Breast epithelium (tissue), 4 donors: ENCODE results near the gene RBPJ. TPM values are rescaled to one million over a fixed set of nuclear protein-coding genes. Genes with fewer than 3 reads are reported as not detected.

Source experiments
- DNase-seq, 2 donors: peaks; one replicate each; pipeline ENCODE4 v3.0.0-alpha.2; 2019; ENCODE audit warnings: low spot score in 2 of 2
- H3K27ac ChIP-seq, 2 donors: fragments of 200-600 bp; sonication (generic) in 1 of 2; one replicate each; pipeline ENCODE4 v1.5.1; 2016 to 2019; ENCODE audit warnings: mild to moderate bottlenecking in 1 of 2
- H3K27me3 ChIP-seq, 2 donors: fragments of 200-600 bp; sonication (generic) in 1 of 2; one replicate each; pipeline versions ENCODE4 v1.5.1 to v1.6.0; 2017 to 2019; ENCODE audit warnings: control low read depth in 1 of 2, mild to moderate bottlenecking in 1 of 2
- H3K36me3 ChIP-seq: fragments of 200-600 bp; one replicate; pipeline ENCODE4 v1.5.1; 2019
- H3K4me1 ChIP-seq, 2 donors: fragments of 200-600 bp; sonication (generic); one replicate each; pipeline ENCODE4 v1.5.1; 2016 to 2019; ENCODE audit warnings: control low read depth in 1 of 2
- H3K4me3 ChIP-seq, 3 donors: fragments of 200-600 bp; sonication (generic); 1 replicate in 2 of 3; 2 replicates in 1 of 3; pipeline ENCODE4 v1.5.1; 2016 to 2019; ENCODE audit warnings: mild to moderate bottlenecking in 3 of 3, moderate library complexity in 2 of 3
- H3K9me3 ChIP-seq, 2 donors: fragments of 200-600 bp; sonication (generic) in 1 of 2; one replicate each; pipeline ENCODE4 v1.5.1; 2016 to 2019; ENCODE audit warnings: control low read depth in 1 of 2
- POLR2A ChIP-seq: fragments of 450-650 bp; IDR thresholded peaks from one replicate; pipeline ENCODE4 v1.6.1; 2016; ENCODE audit warnings: antibody characterized with exemption, mild to moderate bottlenecking, moderate library complexity
- POLR2AphosphoS5 ChIP-seq, 3 donors: sonication (generic); formaldehyde crosslinking; IDR thresholded peaks; one replicate each; pipeline ENCODE4 v1.6.1; 2017; ENCODE audit warnings: antibody characterized with exemption in 3 of 3
- intact Hi-C: fragments of 100-400 bp; cut with DNase I; formaldehyde crosslinking; loops from one replicate; pipeline ENCODE4 v1.15.1; 2023; ENCODE audit warnings: low total_unique reads
- total RNA-seq, 3 donors: library from RNA; depleted of rRNA; stranded (reverse); fragments of >200 nt; gene quantifications; one replicate each; pipeline ENCODE4 v1.1.0, GENCODE V29; 2016
- TF ChIP-seq, protein P1 (sequence below), 3 donors: fragments of 450-650 bp; IDR thresholded peaks; one replicate each; pipeline ENCODE4 v1.5.1; 2016 to 2017; ENCODE audit warnings: antibody characterized with exemption in 3 of 3, mild to moderate bottlenecking in 3 of 3, moderate library complexity in 3 of 3

RBPJ gene
- total RNA-seq, 3 donors from 2014 or later = 64.9 to 143 (median 88.7) TPM

DNA sequence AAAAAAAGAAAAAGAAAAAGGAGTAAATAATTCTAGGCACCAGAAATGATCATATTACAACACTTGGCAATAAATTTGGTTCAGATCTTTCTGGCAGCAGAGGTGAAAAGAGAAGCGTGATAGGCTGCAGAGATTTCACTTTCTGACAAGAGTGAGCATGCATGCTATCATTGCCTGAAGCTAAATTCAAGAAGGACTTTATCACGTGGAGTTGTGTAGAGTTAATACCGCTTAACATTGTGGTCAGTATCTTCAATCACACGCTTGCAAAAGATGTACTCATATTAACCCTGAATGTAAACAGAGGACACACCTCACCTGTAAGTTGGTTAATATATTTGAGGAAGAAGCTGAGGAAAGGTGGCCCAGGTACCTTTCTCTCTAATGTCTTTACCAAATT, 31.4 kb upstream of the RBPJ start:
- Histone ChIP-seq H3K4me1 (no peaks in the 10 kb centered on the region), H3K27me3 (no peaks in the 10 kb centered on the region), H3K4me3 (no peak overlapping the region), H3K27ac (no peak overlapping the region), H3K36me3 (no peaks in the 10 kb centered on the region), H3K9me3 (no peaks in the 10 kb centered on the region)
- DNase-seq = no peak
- intact Hi-C loops = no loop called here
- TF ChIP-seq, protein P1, sequence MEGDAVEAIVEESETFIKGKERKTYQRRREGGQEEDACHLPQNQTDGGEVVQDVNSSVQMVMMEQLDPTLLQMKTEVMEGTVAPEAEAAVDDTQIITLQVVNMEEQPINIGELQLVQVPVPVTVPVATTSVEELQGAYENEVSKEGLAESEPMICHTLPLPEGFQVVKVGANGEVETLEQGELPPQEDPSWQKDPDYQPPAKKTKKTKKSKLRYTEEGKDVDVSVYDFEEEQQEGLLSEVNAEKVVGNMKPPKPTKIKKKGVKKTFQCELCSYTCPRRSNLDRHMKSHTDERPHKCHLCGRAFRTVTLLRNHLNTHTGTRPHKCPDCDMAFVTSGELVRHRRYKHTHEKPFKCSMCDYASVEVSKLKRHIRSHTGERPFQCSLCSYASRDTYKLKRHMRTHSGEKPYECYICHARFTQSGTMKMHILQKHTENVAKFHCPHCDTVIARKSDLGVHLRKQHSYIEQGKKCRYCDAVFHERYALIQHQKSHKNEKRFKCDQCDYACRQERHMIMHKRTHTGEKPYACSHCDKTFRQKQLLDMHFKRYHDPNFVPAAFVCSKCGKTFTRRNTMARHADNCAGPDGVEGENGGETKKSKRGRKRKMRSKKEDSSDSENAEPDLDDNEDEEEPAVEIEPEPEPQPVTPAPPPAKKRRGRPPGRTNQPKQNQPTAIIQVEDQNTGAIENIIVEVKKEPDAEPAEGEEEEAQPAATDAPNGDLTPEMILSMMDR (IDR thresholded peaks at IDR 0.05) = no peak
- TF ChIP-seq POLR2AphosphoS5 (IDR thresholded peaks at IDR 0.05) (no peak), POLR2A (no peak)

DNA sequence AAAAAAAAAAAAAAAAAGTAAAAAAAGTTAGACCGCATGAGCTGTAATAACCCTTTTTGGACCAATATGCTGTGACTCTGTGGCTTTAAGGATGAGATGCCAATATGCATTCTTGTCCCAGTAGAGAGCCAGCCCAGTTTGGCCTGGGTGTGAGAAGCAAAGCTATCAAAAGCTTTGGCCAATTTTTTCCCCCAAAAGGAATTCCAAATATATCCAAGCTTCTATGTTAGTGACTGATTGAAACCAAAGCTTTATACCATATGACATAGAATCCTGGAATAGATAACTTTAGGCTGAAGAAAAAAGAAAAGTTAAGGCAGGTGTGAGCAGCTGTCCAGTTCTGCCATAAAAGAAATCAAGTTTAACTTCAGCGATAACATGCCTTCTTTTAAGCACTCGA, 30.5 kb upstream of the RBPJ start:
- no peaks in the 10 kb centered on the region for H3K36me3 ChIP-seq

DNA sequence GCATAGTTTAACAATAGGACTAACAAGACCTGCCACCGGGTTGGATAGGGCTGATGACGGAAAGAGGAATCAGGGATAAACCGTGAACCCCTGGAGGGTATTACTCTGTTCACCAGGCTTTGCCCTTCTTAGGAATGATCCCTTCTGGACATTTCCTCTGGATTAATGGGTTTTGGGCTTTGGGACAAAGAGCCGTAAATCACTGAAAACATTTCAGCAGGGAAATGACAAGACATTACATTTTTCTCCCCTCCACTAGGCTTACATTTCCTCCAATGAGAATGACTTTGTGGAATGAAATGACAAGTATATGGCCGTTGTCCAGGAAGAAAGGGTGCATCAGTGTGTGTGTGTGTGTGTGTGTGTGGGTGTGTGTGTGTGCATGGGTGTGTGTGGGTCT, 25.9 kb upstream of the RBPJ start:
- Histone ChIP-seq H3K9me3 (no peaks in the 10 kb centered on the region), H3K27ac (no peak overlapping the region), H3K36me3 (no peaks in the 10 kb centered on the region), H3K4me3 (no peak overlapping the region), H3K4me1 (no peaks in the 10 kb centered on the region), H3K27me3 (no peaks in the 10 kb centered on the region)
- TF ChIP-seq POLR2AphosphoS5 (IDR thresholded peaks at IDR 0.05) (no peak), POLR2A (no peak)
- TF ChIP-seq, protein P1 (IDR thresholded peaks at IDR 0.05) = no peak
- no peak for DNase-seq
- intact Hi-C loops = no loop called here

More for the DNA sequence above, 30.5 kb upstream of the RBPJ start:
- H3K9me3 ChIP-seq = no peaks in the 10 kb centered on the region
- intact Hi-C loops = no loop called here
- no peak overlapping the region for H3K27ac ChIP-seq
- TF ChIP-seq POLR2AphosphoS5 (IDR thresholded peaks at IDR 0.05) = no peak
- TF ChIP-seq, protein P1 (IDR thresholded peaks at IDR 0.05) = no peak
- no peaks in the 10 kb centered on the region for H3K27me3 ChIP-seq
- H3K4me1 ChIP-seq = no peaks in the 10 kb centered on the region
- no peak for DNase-seq
- no peak overlapping the region for H3K4me3 ChIP-seq

DNA sequence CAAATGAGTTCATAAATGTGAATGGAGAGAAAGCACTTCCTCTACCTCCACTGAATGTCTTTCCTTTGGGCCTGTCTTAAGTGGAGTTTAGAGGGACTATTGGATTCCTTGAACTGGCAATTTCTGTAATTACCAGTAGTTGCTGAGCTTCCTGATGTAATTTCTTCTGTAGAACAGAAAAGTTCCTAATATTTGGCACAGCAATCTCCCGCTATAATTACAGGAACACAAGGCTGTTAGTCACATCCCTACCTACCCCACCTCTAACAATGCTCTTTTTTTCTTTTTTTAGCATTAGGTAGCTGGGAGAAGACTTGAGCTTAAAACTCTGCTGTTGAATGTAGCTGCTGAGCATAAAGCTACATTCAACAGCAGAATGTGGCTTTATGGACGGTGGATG, 24.8 kb upstream of the RBPJ start:
- Histone ChIP-seq H3K27ac (no peak overlapping the region), H3K4me3 (no peak overlapping the region), H3K27me3 (no peaks in the 10 kb centered on the region), H3K9me3 (no peaks in the 10 kb centered on the region), H3K4me1 (no peaks in the 10 kb centered on the region), H3K36me3 (no peaks in the 10 kb centered on the region)
- no peak for DNase-seq
- intact Hi-C loops = no loop called here
- TF ChIP-seq POLR2AphosphoS5 (IDR thresholded peaks at IDR 0.05) = no peak
- TF ChIP-seq, protein P1 (IDR thresholded peaks at IDR 0.05) = no peak

DNA sequence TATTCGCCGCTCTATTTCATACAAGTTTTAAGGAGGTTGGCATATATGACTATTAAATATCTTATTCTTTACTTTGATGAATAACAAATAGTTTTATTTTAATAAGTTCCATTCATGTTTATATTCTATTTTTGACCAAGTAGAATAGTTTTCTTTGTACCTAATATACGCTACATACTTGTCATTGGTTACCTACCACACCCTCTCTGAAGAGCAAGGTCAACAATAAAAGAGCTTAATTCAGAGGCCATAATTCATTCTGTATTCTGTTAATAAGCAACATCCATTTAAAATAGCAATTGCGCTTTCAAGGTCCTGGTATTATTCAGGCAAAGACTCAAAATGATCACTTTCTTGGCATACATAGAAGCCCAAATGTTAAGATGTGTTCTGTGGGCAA, 24.3 kb upstream of the RBPJ start:
- no peaks in the 10 kb centered on the region for H3K9me3 ChIP-seq
- intact Hi-C loops = no loop called here
- H3K4me1 ChIP-seq = no peaks in the 10 kb centered on the region
- H3K27ac ChIP-seq = no peak overlapping the region
- no peaks in the 10 kb centered on the region for H3K36me3 ChIP-seq
- no peak overlapping the region for H3K4me3 ChIP-seq
- H3K27me3 ChIP-seq = no peaks in the 10 kb centered on the region
- no peak for DNase-seq
- TF ChIP-seq, protein P1 (IDR thresholded peaks at IDR 0.05) = no peak
- TF ChIP-seq POLR2A = no peak
- TF ChIP-seq POLR2AphosphoS5 (IDR thresholded peaks at IDR 0.05) = no peak
